Measurements from ENCODE around the gene SELENOI. TPM values are rescaled to one million over a fixed set of nuclear protein-coding genes. Genes with fewer than 3 reads are reported as not detected.
A peak's percentile ranks its signal among the peaks of the same experiment; 100 is the strongest.

SELENOI gene
- total RNA-seq, 1 donor from 2014 or later, result 13.0 TPM

GRCh38 chr2:26337298-26337697 lies 8.6 kb upstream of the SELENOI start:
- H3K36me3 ChIP-seq (ENCODE audit: control insufficient read depth in 3 of 3, insufficient read depth in 3 of 3, low read length in 3 of 3), result no peaks in the 10 kb centered on the region
- H3K4me3 ChIP-seq (ENCODE audit: low read length in 3 of 3), result no peak overlapping the region
- H3K9ac ChIP-seq (ENCODE audit: low read depth in 1 of 3, low read length in 3 of 3), result no peak overlapping the region
- H3K4me1 ChIP-seq (ENCODE audit: control insufficient read depth in 3 of 3, insufficient read depth in 3 of 3, low read length in 3 of 3), result no peaks in the 10 kb centered on the region
- H3K9me3 ChIP-seq (ENCODE audit: control insufficient read depth in 3 of 3, low read length in 3 of 3), result no peaks in the 10 kb centered on the region
- H3K27me3 ChIP-seq (ENCODE audit: control insufficient read depth in 3 of 3, insufficient read depth in 3 of 3, low read length in 3 of 3), result no peaks in the 10 kb centered on the region
- H3K27ac ChIP-seq (ENCODE audit: low read depth, low read length), result no peak overlapping the region

DNA sequence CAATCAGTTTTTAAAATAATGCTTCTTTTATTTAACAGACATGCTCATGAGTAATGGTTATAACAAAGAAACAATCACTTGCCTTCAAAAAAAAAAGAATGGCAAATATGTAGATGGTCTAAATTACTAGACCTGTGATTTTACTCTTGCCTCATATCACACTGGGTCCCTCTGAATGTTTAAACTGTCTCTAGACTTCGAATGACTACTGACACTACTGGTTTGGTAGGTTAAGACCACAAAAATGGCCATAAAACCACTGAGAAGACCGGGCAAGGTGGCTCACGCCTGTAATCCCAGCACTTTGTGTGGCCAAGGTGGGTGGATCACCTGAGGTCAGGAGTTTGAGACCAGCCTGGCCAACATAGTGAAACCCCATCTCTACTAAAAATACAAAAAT lies 5.1 kb upstream of the SELENOI start:
- no peak overlapping the region for H3K27ac ChIP-seq (ENCODE audit: low read depth, low read length)
- H3K4me3 ChIP-seq (ENCODE audit: low read length in 3 of 3), result no peak overlapping the region
- no peak overlapping the region for H3K9ac ChIP-seq (ENCODE audit: low read depth in 1 of 3, low read length in 3 of 3)
- no peaks in the 10 kb centered on the region for H3K9me3 ChIP-seq (ENCODE audit: control insufficient read depth in 3 of 3, low read length in 3 of 3)
- H3K4me1 ChIP-seq (ENCODE audit: control insufficient read depth in 3 of 3, insufficient read depth in 3 of 3, low read length in 3 of 3), result peaks cover 7 to 16% (median 7%) of the 10 kb centered on the region in 3 donors
- H3K27me3 ChIP-seq (ENCODE audit: control insufficient read depth in 3 of 3, insufficient read depth in 3 of 3, low read length in 3 of 3), result no peaks in the 10 kb centered on the region
- peaks cover 0 to 2% (median 0%) of the 10 kb centered on the region in 3 donors for H3K36me3 ChIP-seq (ENCODE audit: control insufficient read depth in 3 of 3, insufficient read depth in 3 of 3, low read length in 3 of 3)

GRCh38 chr2:26344581-26345282 lies 1.2 kb upstream of the SELENOI start:
- peaks cover 15 to 27% (median 17%) of the 10 kb centered on the region in 3 donors for H3K4me1 ChIP-seq (ENCODE audit: control insufficient read depth in 3 of 3, insufficient read depth in 3 of 3, low read length in 3 of 3)
- peak overlapping the region; percentile 95 to 98 (median 97) for H3K4me3 ChIP-seq (ENCODE audit: low read length in 3 of 3)
- peak overlapping the region; percentile 89 for H3K27ac ChIP-seq (ENCODE audit: low read depth, low read length)
- peak overlapping the region; percentile 95 to 97 (median 97) for H3K9ac ChIP-seq (ENCODE audit: low read depth in 1 of 3, low read length in 3 of 3)
- H3K9me3 ChIP-seq (ENCODE audit: control insufficient read depth in 3 of 3, low read length in 3 of 3), result no peaks in the 10 kb centered on the region
- H3K36me3 ChIP-seq (ENCODE audit: control insufficient read depth in 3 of 3, insufficient read depth in 3 of 3, low read length in 3 of 3), result peaks cover 0 to 2% (median 0%) of the 10 kb centered on the region in 3 donors
- H3K27me3 ChIP-seq (ENCODE audit: control insufficient read depth in 3 of 3, insufficient read depth in 3 of 3, low read length in 3 of 3), result no peaks in the 10 kb centered on the region

DNA sequence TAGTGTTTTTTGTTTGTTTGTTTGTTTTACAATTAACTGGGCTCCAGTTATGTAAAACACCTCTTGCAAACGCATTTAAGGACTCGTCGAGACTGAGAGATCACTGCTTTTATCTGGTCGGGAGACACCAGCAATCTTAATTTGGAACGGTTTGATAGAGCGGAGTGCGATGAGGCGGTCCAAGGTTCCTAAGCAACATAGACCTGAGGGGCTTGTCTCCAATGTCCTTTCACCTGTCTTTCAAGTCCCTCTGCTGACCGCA lies 729 bp upstream of the SELENOI start:
- no peaks in the 10 kb centered on the region for H3K27me3 ChIP-seq (ENCODE audit: control insufficient read depth in 3 of 3, insufficient read depth in 3 of 3, low read length in 3 of 3)
- H3K9me3 ChIP-seq (ENCODE audit: control insufficient read depth in 3 of 3, low read length in 3 of 3), result no peaks in the 10 kb centered on the region
- peak overlapping the region; percentile 89 for H3K27ac ChIP-seq (ENCODE audit: low read depth, low read length)
- peak overlapping the region; percentile 95 to 97 (median 97) for H3K9ac ChIP-seq (ENCODE audit: low read depth in 1 of 3, low read length in 3 of 3)
- H3K36me3 ChIP-seq (ENCODE audit: control insufficient read depth in 3 of 3, insufficient read depth in 3 of 3, low read length in 3 of 3), result peaks cover 0 to 2% (median 0%) of the 10 kb centered on the region in 3 donors
- H3K4me1 ChIP-seq (ENCODE audit: control insufficient read depth in 3 of 3, insufficient read depth in 3 of 3, low read length in 3 of 3), result peaks cover 15 to 27% (median 17%) of the 10 kb centered on the region in 3 donors
- peak overlapping the region; percentile 95 to 98 (median 97) for H3K4me3 ChIP-seq (ENCODE audit: low read length in 3 of 3)

- Histone ChIP-seq H3K27ac (ENCODE audit: low read depth, low read length) (peak within 1 kb of the TSS; percentile 89), H3K9ac (ENCODE audit: low read depth in 1 of 3, low read length in 3 of 3) (peak within 1 kb of the TSS; percentile 95 to 97 (median 97)), H3K36me3 (ENCODE audit: control insufficient read depth in 3 of 3, insufficient read depth in 3 of 3, low read length in 3 of 3) (peaks cover 0 to 2% (median 0%) of the 10 kb centered on the region in 3 donors), H3K9me3 (ENCODE audit: control insufficient read depth in 3 of 3, low read length in 3 of 3) (no peaks in the 10 kb centered on the region), H3K27me3 (ENCODE audit: control insufficient read depth in 3 of 3, insufficient read depth in 3 of 3, low read length in 3 of 3) (no peaks in the 10 kb centered on the region), H3K4me1 (ENCODE audit: control insufficient read depth in 3 of 3, insufficient read depth in 3 of 3, low read length in 3 of 3) (peaks cover 15 to 27% (median 17%) of the 10 kb centered on the region in 3 donors), H3K4me3 (ENCODE audit: low read length in 3 of 3) (peak within 1 kb of the TSS; percentile 95 to 98 (median 97))
These were observed 611 bp downstream of the SELENOI start, which contains the start of gene ADGRF3 for GRCh38 chr2:26346454-26347053. TSS of gene ADGRF3 (minus strand) at chr2:26346789. CDS start at chr2:26346234, 555 bp downstream.

DNA sequence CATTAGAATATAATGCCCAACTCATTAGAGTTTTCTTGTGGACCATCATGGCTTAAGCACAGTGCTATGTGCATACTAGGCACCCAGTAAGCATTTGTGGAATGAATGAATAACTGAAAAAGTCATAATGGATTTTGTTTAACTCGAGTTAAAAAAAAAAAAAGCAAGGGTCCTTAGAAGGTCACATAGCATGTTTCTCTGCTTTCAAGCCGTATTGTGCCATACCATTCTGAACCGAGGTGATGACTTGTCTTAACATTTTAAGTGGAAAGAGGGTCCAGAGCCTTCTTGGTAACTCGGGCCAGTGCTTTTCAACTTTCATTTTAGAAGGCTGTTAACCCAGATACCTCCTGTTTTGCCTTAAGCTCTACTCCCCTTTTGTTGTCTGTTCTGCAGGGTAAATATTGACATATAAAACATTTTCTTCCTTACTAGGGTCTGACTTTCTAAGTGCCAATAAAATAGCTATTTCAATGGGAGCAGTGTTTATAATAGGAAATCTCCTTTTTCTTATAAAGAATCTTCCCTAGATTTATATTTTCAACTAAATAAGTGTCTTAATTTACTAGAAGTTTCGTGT lies 1.4 kb downstream of the SELENOI start:
- H3K9me3 ChIP-seq (ENCODE audit: control insufficient read depth in 3 of 3, low read length in 3 of 3), result no peaks in the 10 kb centered on the region
- H3K4me1 ChIP-seq (ENCODE audit: control insufficient read depth in 3 of 3, insufficient read depth in 3 of 3, low read length in 3 of 3), result peaks cover 15 to 27% (median 17%) of the 10 kb centered on the region in 3 donors
- peak overlapping the region; percentile 81 to 95 (median 82) for H3K9ac ChIP-seq (ENCODE audit: low read depth in 1 of 3, low read length in 3 of 3)
- H3K27me3 ChIP-seq (ENCODE audit: control insufficient read depth in 3 of 3, insufficient read depth in 3 of 3, low read length in 3 of 3), result no peaks in the 10 kb centered on the region
- H3K27ac ChIP-seq (ENCODE audit: low read depth, low read length), result peak overlapping the region; percentile 89
- H3K4me3 ChIP-seq (ENCODE audit: low read length in 3 of 3), result peak overlapping the region; percentile 85 to 98 (median 89)
- H3K36me3 ChIP-seq (ENCODE audit: control insufficient read depth in 3 of 3, insufficient read depth in 3 of 3, low read length in 3 of 3), result peaks cover 0 to 2% (median 0%) of the 10 kb centered on the region in 3 donors

GRCh38 chr2:26349690-26350089 lies 3.7 kb downstream of the SELENOI start:
- no peaks in the 10 kb centered on the region for H3K27me3 ChIP-seq (ENCODE audit: control insufficient read depth in 3 of 3, insufficient read depth in 3 of 3, low read length in 3 of 3)
- H3K4me1 ChIP-seq (ENCODE audit: control insufficient read depth in 3 of 3, insufficient read depth in 3 of 3, low read length in 3 of 3), result peaks cover 11 to 20% (median 11%) of the 10 kb centered on the region in 3 donors
- H3K36me3 ChIP-seq (ENCODE audit: control insufficient read depth in 3 of 3, insufficient read depth in 3 of 3, low read length in 3 of 3), result peaks cover 0 to 2% (median 0%) of the 10 kb centered on the region in 3 donors
- H3K27ac ChIP-seq (ENCODE audit: low read depth, low read length), result no peak overlapping the region
- H3K4me3 ChIP-seq (ENCODE audit: low read length in 3 of 3), result no peak overlapping the region
- H3K9ac ChIP-seq (ENCODE audit: low read depth in 1 of 3, low read length in 3 of 3), result no peak overlapping the region
- H3K9me3 ChIP-seq (ENCODE audit: control insufficient read depth in 3 of 3, low read length in 3 of 3), result no peaks in the 10 kb centered on the region

- Histone ChIP-seq H3K9ac (ENCODE audit: low read depth in 1 of 3, low read length in 3 of 3) (no peak overlapping the region), H3K27me3 (ENCODE audit: control insufficient read depth in 3 of 3, insufficient read depth in 3 of 3, low read length in 3 of 3) (no peaks in the 10 kb centered on the region), H3K36me3 (ENCODE audit: control insufficient read depth in 3 of 3, insufficient read depth in 3 of 3, low read length in 3 of 3) (no peaks in the 10 kb centered on the region), H3K4me3 (ENCODE audit: low read length in 3 of 3) (no peak overlapping the region), H3K27ac (ENCODE audit: low read depth, low read length) (no peak overlapping the region), H3K9me3 (ENCODE audit: control insufficient read depth in 3 of 3, low read length in 3 of 3) (no peaks in the 10 kb centered on the region), H3K4me1 (ENCODE audit: control insufficient read depth in 3 of 3, insufficient read depth in 3 of 3, low read length in 3 of 3) (peaks cover 12 to 17% (median 17%) of the 10 kb centered on the region in 3 donors)
These were observed 5.6 kb downstream of the SELENOI start for GRCh38 chr2:26351375-26352090.

DNA sequence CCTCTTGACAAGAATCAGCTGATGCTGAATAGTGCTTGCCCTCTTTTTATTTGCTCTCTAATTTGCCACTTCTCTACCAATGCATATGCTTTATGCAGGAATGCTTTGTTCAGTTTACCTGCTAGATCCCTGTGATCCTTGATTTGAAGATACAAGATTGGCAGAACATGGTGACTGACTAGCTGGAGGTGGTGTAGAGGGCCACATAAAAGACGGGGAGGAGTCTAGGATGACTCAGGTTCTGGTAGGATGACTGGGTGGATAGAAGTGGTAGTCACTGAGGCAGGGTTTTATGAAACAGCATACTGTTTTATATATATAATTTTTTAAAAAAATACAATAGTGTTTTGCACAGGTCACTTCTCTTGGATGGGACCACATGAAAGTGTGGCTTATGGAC lies 6.9 kb downstream of the SELENOI start:
- Histone ChIP-seq H3K9ac (ENCODE audit: low read depth in 1 of 3, low read length in 3 of 3) (no peak overlapping the region), H3K27me3 (ENCODE audit: control insufficient read depth in 3 of 3, insufficient read depth in 3 of 3, low read length in 3 of 3) (no peaks in the 10 kb centered on the region), H3K4me3 (ENCODE audit: low read length in 3 of 3) (no peak overlapping the region), H3K4me1 (ENCODE audit: control insufficient read depth in 3 of 3, insufficient read depth in 3 of 3, low read length in 3 of 3) (peaks cover 3 to 9% (median 7%) of the 10 kb centered on the region in 3 donors), H3K9me3 (ENCODE audit: control insufficient read depth in 3 of 3, low read length in 3 of 3) (no peaks in the 10 kb centered on the region), H3K27ac (ENCODE audit: low read depth, low read length) (no peak overlapping the region), H3K36me3 (ENCODE audit: control insufficient read depth in 3 of 3, insufficient read depth in 3 of 3, low read length in 3 of 3) (no peaks in the 10 kb centered on the region)
